ENCODE results near the gene HECW1.

- no peak for TF ChIP-seq CTCF (tag by site-specific recombination; IDR thresholded peaks at IDR 0.05)
- TF ChIP-seq GLI2 (tag by site-specific recombination; IDR thresholded peaks at IDR 0.05; ENCODE audit: borderline replicate concordance, low read depth) = no peak
- no peak for TF ChIP-seq ZNF704 (tag by site-specific recombination; IDR thresholded peaks at IDR 0.05)
- no peak for TF ChIP-seq ZNF133 (tag by site-specific recombination; IDR thresholded peaks at IDR 0.05)
- no peak for TF ChIP-seq ZNF518A (tag by site-specific recombination; conservative IDR thresholded peaks at IDR 0.05; ENCODE audit: low read depth)
These were observed 168.8 kb downstream of the HECW1 start for GRCh38 chr7:43281268-43281667.
